Measurements from ENCODE around the gene HSPA12B.
A peak's percentile ranks its signal among the peaks of the same experiment; 100 is the strongest.
"Not testable (repeated sequence)": the region's sequence is repeated elsewhere in the genome, so short reads cannot be mapped to it uniquely, and the experiment has no call there.

The HSPA12B gene

GRCh38 chr20:3786665-3787323 lies 54.3 kb downstream of the HSPA12B start, which contains the start of gene CENPB:
Gene CENPB, minus strand, starts transcription at chr20:3786740. Its CDS starts 257 bp downstream, at chr20:3786483.
- TF ChIP-seq ZNF565 (CRISPR knock-in tag; conservative IDR thresholded peaks at IDR 0.05; ENCODE audit: low read depth), result no peak
- TF ChIP-seq CSRNP3 (CRISPR knock-in tag; IDR thresholded peaks at IDR 0.05), result no peak
- no peak for TF ChIP-seq RARB (CRISPR knock-in tag; IDR thresholded peaks at IDR 0.05)
- no peak for TF ChIP-seq ZNF8 (CRISPR knock-in tag; IDR thresholded peaks at IDR 0.05)
- no peak for TF ChIP-seq ISL1 (CRISPR knock-in tag; IDR thresholded peaks at IDR 0.05)
- TF ChIP-seq ZC3H10 (CRISPR knock-in tag; IDR thresholded peaks at IDR 0.05), result no peak
- no peak for TF ChIP-seq BACH2 (CRISPR knock-in tag; IDR thresholded peaks at IDR 0.05; ENCODE audit: borderline replicate concordance)
- ATAC-seq, result peak; percentile 86

- TF ChIP-seq PPARA (CRISPR knock-in tag; IDR thresholded peaks at IDR 0.05; ENCODE audit: borderline replicate concordance) (no peak), TOX (CRISPR knock-in tag; IDR thresholded peaks at IDR 0.05; ENCODE audit: borderline replicate concordance) (no peak), CSRNP3 (CRISPR knock-in tag; IDR thresholded peaks at IDR 0.05) (no peak), ESRRG (CRISPR knock-in tag; IDR thresholded peaks at IDR 0.05) (no peak), POU6F1 (CRISPR knock-in tag; IDR thresholded peaks at IDR 0.05; ENCODE audit: borderline replicate concordance, low read depth) (no peak), ZNF565 (CRISPR knock-in tag; conservative IDR thresholded peaks at IDR 0.05; ENCODE audit: low read depth) (no peak), TCF4 (CRISPR knock-in tag; IDR thresholded peaks at IDR 0.05; ENCODE audit: borderline replicate concordance) (no peak), ZC3H10 (CRISPR knock-in tag; IDR thresholded peaks at IDR 0.05) (no peak)
- no peak for ATAC-seq
Observed at GRCh38 chr20:3787324-3788014, 55.0 kb downstream of the HSPA12B start.

GRCh38 chr20:3788685-3789155 lies 56.2 kb downstream of the HSPA12B start:
- TF ChIP-seq ISL1 (CRISPR knock-in tag; IDR thresholded peaks at IDR 0.05), result no peak
- TF ChIP-seq BACH2 (CRISPR knock-in tag; IDR thresholded peaks at IDR 0.05; ENCODE audit: borderline replicate concordance), result no peak
- no peak for TF ChIP-seq SNAI2 (CRISPR knock-in tag; IDR thresholded peaks at IDR 0.05)
- TF ChIP-seq TCF4 (CRISPR knock-in tag; IDR thresholded peaks at IDR 0.05; ENCODE audit: borderline replicate concordance), result no peak
- no peak for TF ChIP-seq ZC3H10 (CRISPR knock-in tag; IDR thresholded peaks at IDR 0.05)
- no peak for TF ChIP-seq PPARA (CRISPR knock-in tag; IDR thresholded peaks at IDR 0.05; ENCODE audit: borderline replicate concordance)
- no peak for TF ChIP-seq ZNF70 (CRISPR knock-in tag; IDR thresholded peaks at IDR 0.05)
- TF ChIP-seq CSRNP3 (CRISPR knock-in tag; IDR thresholded peaks at IDR 0.05), result no peak
- no peak for ATAC-seq

GRCh38 chr20:3789201-3789600 lies 56.7 kb downstream of the HSPA12B start:
- ATAC-seq, result not testable (repeated sequence)

GRCh38 chr20:3794168-3794567 lies 61.7 kb downstream of the HSPA12B start:
- not testable (repeated sequence) for ATAC-seq

GRCh38 chr20:3794701-3795420 lies 62.4 kb downstream of the HSPA12B start:
- no peak for ATAC-seq
- TF ChIP-seq CSRNP3 (CRISPR knock-in tag; IDR thresholded peaks at IDR 0.05) (no peak), ZFP3 (CRISPR knock-in tag; IDR thresholded peaks at IDR 0.05) (no peak), ESRRG (CRISPR knock-in tag; IDR thresholded peaks at IDR 0.05) (no peak), ARNTL (CRISPR knock-in tag; IDR thresholded peaks at IDR 0.05; ENCODE audit: borderline replicate concordance, low read depth) (no peak), ZC3H10 (CRISPR knock-in tag; IDR thresholded peaks at IDR 0.05) (no peak), CSDC2 (CRISPR knock-in tag; IDR thresholded peaks at IDR 0.05) (no peak), ZNF8 (CRISPR knock-in tag; IDR thresholded peaks at IDR 0.05) (no peak), POU6F1 (CRISPR knock-in tag; IDR thresholded peaks at IDR 0.05; ENCODE audit: borderline replicate concordance, low read depth) (no peak)

Measured in SK-N-SH treated with all-trans-retinoic acid at 6 μM for 48 hours (cell line).